NCI-H1930 (cell line): Measurements from ENCODE around the gene LARGE1.
"Not testable (repeated sequence)": the region's sequence is repeated elsewhere in the genome, so short reads cannot be mapped to it uniquely, and the experiment has no call there.

Source experiments
- DNase-seq, 2 experiments: peaks; one replicate each; lab custom pipeline; 2025; lab: John Stamatoyannopoulos, UW

Gene LARGE1

DNA sequence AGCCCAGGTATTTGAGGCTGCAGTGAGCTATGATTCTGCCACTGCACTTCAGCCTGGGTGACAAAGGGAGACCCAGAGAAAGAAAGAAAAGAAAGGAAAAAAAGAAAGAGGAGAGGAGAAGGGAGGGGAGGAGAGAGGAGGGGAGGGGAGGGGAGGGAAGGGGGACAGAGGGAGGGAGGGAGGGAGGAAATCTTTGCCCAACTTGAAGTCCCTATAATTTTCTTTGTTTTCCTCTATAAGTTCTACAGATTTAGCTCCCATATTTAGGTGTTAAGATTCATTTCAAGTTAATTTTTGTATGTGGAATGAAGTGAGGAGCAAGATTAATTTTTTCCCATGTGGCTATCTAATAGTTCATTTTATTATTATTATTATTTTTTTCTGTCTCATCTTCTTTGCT, 328.3 kb downstream of the LARGE1 start:
- no peak for DNase-seq

DNA sequence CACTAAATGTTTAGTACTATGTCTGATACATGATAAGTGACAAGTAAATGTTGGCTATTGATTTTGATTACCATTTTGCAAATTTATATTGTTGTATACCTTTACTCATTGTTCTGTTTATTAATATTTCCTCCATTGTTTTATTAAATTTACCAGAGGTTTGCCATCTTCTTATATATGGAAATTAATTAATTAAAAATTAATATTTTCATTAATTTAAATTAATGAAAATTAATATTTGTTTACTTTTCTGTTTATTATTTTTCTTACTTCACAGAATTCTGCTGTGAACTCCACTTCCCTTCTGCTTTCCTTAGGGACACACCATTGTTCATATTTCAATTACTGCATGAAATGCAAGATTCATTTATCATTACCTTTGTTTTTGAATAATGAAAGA, 331.0 kb downstream of the LARGE1 start:
- no peak for DNase-seq

GRCh38 chr22:33588860-33589259, 331.4 kb downstream of the LARGE1 start:
- DNase-seq, result no peak

DNA sequence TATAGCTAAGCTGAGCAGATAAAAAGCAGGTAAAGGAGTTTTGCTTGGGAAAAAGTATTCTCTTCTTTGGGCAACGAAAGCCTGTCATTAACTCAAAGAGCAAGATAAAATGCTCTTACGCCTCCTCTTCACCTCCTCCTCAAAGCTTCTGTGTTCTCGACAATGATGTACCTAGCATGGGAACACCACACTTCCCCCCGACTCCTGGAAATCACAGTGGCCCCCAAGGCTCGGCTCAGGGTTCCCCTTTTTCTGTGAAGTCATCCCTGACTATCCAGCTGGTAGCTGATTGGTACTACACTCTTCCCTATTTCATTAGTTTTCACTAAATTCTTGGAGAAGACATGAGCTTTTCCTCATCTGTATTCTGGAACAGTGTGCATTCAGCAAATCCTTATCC, 336.1 kb downstream of the LARGE1 start:
- no peak for DNase-seq

DNA sequence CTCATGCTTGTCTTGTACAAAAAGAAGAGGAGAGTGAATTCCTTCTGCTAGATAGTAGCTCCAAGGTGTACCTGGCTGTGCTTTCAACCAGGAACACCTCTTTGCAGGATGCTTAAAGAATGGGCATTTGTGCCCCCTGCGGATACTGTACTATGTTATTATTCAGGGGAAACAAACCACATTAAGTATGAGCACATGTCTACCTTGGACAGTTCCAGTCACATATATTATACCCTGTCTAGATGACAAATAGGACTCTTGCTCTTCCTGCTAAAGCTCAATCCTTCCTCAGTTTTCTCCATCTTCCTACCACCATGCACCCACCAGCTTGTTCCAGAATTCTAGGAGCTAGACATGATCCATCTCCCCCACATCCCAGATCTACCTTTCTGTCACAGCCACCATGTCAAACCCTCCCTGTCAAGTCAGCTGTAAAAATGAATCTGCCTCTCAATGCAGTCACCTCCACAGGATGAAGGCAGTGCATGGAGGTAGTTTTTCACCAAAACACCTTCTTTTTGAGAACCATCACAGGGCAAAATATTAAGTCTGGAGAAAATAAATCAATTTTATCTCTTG, 337.4 kb downstream of the LARGE1 start:
- no peak for DNase-seq

- DNase-seq, result no peak
These were observed 340.0 kb downstream of the LARGE1 start for GRCh38 chr22:33580310-33580709.

DNA sequence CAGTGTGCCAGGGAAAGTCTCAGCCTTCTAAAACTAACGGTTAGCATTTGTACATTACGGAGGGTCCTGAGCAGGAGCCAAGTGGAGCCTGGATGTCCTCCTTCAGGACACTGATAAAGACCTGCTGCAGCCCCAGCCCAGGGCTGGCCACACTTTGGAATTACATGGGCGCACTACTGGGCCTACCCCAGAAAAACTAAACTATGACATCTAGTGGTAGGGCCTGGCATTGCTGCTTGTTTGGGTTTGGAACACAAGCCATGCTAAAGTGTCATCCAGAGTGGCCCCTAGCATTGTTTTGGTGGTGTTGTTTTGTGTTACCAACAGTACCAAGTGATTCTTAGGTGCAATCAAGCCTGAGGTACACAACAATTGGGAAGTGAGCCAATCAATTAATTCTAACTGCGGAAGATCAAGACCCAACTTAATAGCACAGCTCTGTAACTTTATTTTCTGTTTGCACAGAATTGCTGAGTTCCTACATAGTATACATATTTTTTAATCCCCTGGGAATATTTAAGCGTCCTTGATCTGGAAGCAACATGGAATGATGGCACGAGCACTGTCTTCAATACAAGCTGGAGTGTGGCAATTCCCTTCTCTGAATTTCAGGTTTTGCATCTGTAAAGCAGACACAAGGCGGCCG, 340.7 kb downstream of the LARGE1 start:
- DNase-seq, result peak in 1 of 2 experiments; percentile 47

DNA sequence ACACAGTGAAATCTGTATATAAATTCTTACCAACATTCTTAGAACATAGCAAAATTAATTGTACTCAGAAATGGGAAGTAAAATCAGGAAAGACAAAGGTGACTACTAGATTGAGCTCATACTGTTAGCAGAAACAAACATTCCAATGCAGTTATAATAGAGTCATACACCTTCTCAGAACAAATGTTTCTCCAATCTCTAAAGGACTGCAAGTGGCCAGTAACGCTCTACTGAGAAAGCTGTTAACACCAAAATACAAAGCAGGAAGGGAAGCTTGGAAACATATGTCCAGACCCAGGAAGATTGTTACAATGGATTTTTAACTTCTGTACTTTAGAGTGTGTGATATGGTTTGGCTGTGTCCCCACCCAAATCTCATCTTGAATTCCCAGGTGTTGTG, 341.5 kb downstream of the LARGE1 start:
- no peak for DNase-seq

- DNase-seq, result no peak
These were observed 342.3 kb downstream of the LARGE1 start for GRCh38 chr22:33577862-33578411.

GRCh38 chr22:33576205-33576604, 344.1 kb downstream of the LARGE1 start:
- no peak for DNase-seq

- DNase-seq, result no peak
These were observed 344.5 kb downstream of the LARGE1 start for GRCh38 chr22:33575771-33576170.

- DNase-seq, result no peak
These were observed 345.2 kb downstream of the LARGE1 start for GRCh38 chr22:33575041-33575440.

DNA sequence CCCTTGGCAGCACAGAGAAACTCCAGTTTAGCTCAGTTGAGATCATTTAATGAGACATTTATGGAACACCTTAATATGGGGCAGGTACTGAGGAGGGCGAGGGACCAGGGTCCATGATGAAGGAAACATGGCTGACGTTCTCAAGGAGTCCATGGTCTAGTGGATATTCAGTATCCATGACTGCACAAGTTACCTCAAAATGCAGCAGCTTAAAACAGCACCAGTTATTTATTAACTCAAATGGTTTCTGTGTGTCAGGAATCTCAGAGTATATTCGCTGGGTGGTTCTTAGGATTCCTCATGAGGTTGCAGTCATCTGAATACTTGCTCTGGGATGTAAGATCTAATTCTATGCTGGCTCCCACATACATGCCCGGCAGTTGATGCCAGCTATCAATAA, 346.8 kb downstream of the LARGE1 start:
- DNase-seq, result no peak

- no peak for DNase-seq
These were observed 348.2 kb downstream of the LARGE1 start for GRCh38 chr22:33572086-33572485.

DNA sequence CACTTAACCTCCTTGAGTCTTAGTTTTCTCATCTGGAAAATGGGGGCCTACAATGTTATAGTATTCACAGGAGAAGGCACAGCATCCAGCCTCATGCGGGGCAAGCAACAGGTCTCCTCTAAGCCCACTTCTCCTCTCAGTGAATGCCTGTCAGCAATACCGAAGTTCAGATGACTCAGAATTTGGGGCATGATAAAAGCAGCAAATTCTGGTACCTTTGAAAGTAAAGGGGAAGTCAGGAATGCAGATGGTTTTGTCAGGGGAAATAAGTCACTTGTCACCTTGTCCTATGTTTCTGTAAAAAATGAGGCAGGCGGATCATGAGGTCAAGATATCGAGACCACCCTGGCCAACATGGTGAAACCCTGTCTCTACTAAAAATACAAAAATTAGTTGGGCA, 350.2 kb downstream of the LARGE1 start:
- DNase-seq, result no peak

DNA sequence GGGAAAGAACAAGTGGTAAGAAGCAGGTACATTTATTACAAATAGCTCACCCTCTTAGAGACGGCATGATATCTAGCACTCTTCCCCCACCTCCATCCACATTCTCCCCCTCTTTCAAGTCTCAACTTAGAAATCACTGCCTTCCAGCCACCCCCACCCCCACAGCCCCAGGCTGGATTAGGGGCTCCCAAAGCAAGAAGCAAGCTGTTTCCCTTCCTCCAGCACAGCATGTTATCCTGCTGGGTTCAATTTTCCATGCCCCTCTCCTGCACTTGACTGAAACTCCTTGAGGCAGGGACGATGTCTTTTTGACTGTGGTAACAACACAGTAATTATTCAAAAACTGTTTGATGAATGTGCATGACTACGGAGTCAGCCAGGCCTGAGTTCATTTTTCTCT, 350.7 kb downstream of the LARGE1 start:
- DNase-seq, result no peak

GRCh38 chr22:33569018-33569417, 351.3 kb downstream of the LARGE1 start:
- DNase-seq, result no peak

DNA sequence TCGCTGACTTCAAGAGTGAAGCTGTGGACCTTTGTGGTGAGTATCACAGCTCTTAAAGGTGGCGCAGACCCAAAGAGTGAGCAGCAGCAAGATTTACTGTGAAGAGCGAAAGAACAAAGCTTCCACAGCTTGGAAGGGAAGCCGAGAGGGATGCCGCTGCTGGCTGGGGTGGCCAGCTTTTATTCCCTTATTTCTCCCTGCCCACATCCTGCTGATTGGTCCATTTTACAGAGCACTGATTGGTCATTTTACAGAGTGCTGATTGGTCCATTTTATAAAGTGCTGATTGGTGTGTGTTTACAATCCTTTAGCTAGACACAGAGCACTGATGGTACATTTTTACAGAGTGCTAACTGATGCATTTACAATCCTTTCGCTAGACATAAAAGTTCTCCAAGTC, 353.8 kb downstream of the LARGE1 start:
- DNase-seq, result not testable (repeated sequence)

DNA sequence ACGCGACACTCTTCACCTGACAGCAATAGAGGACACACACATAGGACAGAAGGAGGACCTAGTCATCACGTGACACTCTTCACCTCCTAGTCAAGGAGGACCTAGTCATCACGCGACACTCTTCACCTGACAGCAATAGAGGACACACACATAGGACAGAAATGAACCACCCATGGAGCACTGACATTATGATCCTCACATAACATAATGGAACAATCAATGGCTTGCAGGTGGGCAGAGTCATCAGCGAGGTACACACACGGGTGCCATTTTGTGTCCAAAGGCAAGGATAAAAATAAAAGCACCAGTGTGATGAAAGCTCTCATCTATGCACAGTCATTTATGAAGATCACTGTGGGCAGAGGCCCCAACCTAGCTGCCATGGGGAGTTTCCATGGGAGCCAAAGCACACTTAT, 354.7 kb downstream of the LARGE1 start:
- DNase-seq, result no peak

DNA sequence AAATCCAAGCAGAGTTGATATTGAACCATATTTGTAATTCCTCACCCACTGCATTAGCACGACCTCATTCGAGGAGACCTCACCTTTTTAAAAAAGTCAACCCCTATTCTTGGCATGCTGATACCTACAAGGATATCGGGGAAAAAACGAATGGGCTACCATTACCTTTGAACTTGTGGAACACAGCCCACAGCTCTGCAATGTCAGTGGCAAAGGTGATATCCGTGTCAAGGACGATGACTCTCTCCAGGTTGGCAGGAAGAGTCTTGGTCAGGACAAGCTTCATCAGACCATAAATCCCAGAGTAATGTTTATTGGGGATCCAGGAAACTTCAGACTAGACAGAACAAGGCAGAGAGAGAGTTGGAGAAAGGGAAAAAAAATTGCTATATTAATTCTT, 355.6 kb downstream of the LARGE1 start:
- no peak for DNase-seq

GRCh38 chr22:33563220-33563964, 356.9 kb downstream of the LARGE1 start:
- no peak for DNase-seq

GRCh38 chr22:33562501-33562900, 357.8 kb downstream of the LARGE1 start:
- no peak for DNase-seq

DNA sequence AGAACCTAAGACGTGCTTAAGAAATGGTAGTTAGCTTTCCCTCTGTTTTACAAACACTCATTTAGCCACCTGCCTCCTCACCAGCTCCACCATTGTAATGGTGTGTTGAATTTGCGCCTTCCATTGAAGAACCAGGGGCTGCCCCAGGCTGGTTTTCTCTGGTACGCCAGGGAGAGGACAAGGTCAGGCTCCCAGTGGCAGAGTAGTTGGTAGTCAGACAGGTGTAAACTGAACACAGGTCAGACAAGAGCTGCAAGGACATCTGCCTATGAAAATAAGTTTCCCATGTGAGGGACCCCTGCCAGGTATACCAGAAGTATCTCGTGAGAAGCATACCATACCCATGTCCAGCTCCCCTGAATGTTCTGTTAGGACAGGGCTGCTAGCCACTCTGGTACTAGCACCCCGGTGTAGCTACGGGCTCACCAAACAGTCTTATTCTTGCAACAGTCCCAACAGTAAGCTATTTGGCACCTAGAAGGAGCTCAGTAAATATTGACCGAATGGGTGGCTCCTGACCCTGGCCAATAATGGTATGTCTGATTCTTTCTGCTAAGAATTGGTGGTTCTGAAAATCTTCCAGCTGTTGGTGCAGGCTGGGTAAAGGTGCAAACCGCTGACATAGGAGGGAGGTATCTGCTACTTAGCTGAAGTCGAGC, 359.0 kb downstream of the LARGE1 start:
- no peak for DNase-seq
